Activated CD4-positive, alpha-beta memory T cell treated with anti-CD3 and anti-CD28 coated beads, Interleukin-2, amount 10 ng/mL, durations not matched to agents 7 days and 5 days (primary cell): ENCODE data around the gene IGFBP3. TPM values are rescaled to one million over a fixed set of nuclear protein-coding genes. Genes with fewer than 3 reads are reported as not detected.

Experiments
- CTCF ChIA-PET: fragments of 350-600 bp; sonication (Branson Sonifier 250); formaldehyde crosslinking; loops from one replicate; lab custom pipeline; 2021; ENCODE audit warnings: antibody characterized with exemption, inconsistent platforms; lab: Charles Lee
- POLR2A ChIA-PET: fragments of 350-600 bp; sonication (Branson Sonifier 250); formaldehyde crosslinking; loops from one replicate; lab custom pipeline; 2021; ENCODE audit warnings: antibody characterized with exemption; lab: Charles Lee
- DNase-seq: peaks from one replicate; pipeline ENCODE4 v3.0.0-alpha.2; 2020
- H3K27ac Mint-ChIP-seq: one replicate; pipeline ENCODE4 v1.8.0; 2021; ENCODE audit warnings: mild to moderate bottlenecking, mixed read lengths
- H3K27me3 Mint-ChIP-seq: one replicate; pipeline ENCODE4 v1.8.0; 2021; ENCODE audit warnings: mixed read lengths
- H3K36me3 Mint-ChIP-seq: one replicate; pipeline ENCODE4 v1.8.0; 2021; ENCODE audit warnings: low read depth, mixed read lengths
- H3K4me1 Mint-ChIP-seq: one replicate; pipeline ENCODE4 v1.8.0; 2021; ENCODE audit warnings: mixed read lengths
- H3K4me3 Mint-ChIP-seq: one replicate; pipeline ENCODE4 v1.8.0; 2021; ENCODE audit warnings: mild to moderate bottlenecking, mixed read lengths
- H3K9me3 Mint-ChIP-seq: one replicate; pipeline ENCODE4 v1.8.0; 2021; ENCODE audit warnings: mixed read lengths
- total RNA-seq, 2 experiments: library from RNA; stranded (reverse); gene quantifications; one replicate each; pipeline ENCODE4 v1.2.3, GENCODE V29; 2021

IGFBP3 gene
- total RNA-seq, 2 experiments from 2014 or later: 12.1 to 13.2 TPM

DNA sequence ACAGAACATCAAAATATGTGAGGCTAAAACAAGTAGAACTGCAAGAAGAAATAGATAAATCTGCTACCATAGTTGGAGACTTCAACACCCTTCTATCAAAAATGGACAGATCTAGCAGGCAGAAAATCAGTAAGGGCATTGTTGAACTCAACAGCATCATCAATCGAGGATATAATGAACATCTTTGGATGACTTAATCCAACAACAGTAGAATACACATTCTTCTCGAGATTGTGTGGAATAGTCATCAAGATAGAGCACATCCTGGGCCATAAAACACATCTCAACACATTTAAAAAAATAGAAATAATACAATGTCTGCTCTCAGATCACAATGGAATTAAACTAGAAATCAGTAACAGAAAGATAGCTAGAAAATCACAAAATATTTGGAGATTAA, 22.9 kb downstream of the IGFBP3 start:
- ChIA-PET CTCF (no interaction called here), POLR2A (no interaction called here)
- Mint-ChIP-seq H3K4me1 (no peaks in the 10 kb centered on the region), H3K9me3 (no peaks in the 10 kb centered on the region), H3K27me3 (peaks cover 18% of the 10 kb centered on the region), H3K27ac (no peak overlapping the region), H3K36me3 (no peaks in the 10 kb centered on the region), H3K4me3 (no peak overlapping the region)
- DNase-seq: no peak

DNA sequence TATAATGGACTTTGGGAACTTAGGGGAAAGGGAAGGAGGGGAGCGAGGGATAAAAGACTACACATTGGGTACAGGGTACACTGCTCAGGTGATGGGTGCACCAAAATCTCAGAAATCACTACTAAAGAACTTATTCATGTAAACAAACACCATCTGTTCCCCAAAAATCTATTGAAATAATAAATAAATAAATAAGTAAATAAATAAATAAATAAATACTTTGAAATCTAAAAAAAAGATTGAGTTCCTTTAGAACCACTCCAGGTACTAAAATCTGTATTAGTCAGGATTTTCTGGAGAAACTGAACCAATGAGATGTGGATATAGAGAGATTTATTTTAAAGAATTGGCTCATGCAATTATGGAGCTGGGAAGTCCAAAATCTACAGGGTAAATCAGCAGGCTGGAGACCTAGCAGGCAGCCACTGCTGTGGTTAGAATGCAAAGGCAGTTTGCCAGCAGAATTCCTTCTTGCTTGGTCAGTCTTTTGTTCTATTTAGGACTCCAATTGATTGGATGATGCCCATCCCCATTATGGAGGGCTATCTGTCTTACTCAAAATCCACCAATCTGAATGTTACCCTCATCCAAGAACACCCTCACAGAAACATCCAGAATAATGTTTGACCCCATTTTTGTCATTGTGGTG, 23.9 kb downstream of the IGFBP3 start:
- no peak for DNase-seq
- ChIA-PET POLR2A (no interaction called here), CTCF (no interaction called here)
- Mint-ChIP-seq H3K27me3 (peaks cover 18% of the 10 kb centered on the region), H3K4me3 (no peak overlapping the region), H3K9me3 (no peaks in the 10 kb centered on the region), H3K4me1 (no peaks in the 10 kb centered on the region), H3K36me3 (no peaks in the 10 kb centered on the region), H3K27ac (no peak overlapping the region)

DNA sequence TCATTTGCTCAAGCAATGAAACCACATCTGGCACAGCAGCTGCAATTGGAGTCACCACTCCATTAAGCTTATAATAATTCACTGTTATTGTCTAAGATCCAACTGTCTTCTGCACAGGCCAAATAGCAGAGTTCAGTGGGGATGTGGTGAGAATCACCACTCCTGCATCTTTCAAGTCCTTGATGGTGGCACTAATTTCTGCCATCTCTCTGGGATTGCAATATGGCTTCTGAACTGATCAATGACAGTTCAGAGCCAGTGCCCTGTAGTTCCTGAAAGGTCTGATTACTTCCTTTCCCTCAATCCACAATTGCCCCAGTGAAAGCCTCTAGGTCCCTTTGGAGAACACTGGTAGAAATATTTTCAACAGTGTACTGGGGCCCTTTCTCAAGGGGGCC, 26.4 kb downstream of the IGFBP3 start:
- Mint-ChIP-seq H3K36me3 (no peaks in the 10 kb centered on the region), H3K27ac (no peak overlapping the region), H3K4me3 (no peak overlapping the region), H3K9me3 (no peaks in the 10 kb centered on the region), H3K27me3 (peaks cover 28% of the 10 kb centered on the region), H3K4me1 (no peaks in the 10 kb centered on the region)
- DNase-seq: no peak
- ChIA-PET POLR2A (no interaction called here), CTCF (no interaction called here)

DNA sequence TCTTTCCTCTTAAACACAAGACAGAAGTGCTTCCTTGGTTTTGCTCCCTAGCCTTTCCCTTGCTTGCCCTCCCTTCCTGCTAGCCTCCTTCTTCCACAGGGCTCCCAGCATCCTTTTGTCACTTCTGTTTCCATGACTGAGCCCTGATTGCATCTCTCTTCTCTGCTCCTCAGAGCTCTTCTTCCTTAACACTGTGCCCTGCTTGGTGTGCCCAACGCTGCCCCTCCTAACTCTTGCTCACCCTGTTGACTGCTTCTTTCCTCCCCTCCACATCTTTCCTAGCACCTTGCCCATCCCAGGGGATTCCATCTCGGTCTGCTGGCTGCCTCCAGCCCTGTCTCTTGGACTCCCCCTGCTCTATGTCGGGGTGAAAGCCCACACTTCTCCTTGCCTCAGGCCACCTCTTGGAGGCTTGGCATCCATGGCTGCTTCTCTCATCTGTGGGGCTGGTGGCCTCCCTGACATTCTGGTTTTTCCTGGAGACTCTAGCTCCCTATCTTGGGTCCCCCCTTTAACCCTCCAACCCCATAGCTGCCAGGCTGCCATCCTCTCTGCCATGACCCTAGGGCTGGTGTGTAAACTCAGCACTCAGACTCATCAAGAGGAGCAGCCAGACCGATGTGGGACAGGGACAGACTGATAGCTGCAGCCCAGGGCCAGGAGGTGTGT, 26.9 kb downstream of the IGFBP3 start:
- DNase-seq: no peak
- Mint-ChIP-seq H3K36me3 (no peaks in the 10 kb centered on the region), H3K4me1 (no peaks in the 10 kb centered on the region), H3K27ac (no peak overlapping the region), H3K4me3 (no peak overlapping the region), H3K27me3 (peaks cover 33% of the 10 kb centered on the region), H3K9me3 (no peaks in the 10 kb centered on the region)
- ChIA-PET POLR2A (no interaction called here), CTCF (interaction anchor here (1.7 kb wide), 1 partner anchor 1195 kb away, joined by 4 read pairs; no protein-coding TSS in a partner anchor)

DNA sequence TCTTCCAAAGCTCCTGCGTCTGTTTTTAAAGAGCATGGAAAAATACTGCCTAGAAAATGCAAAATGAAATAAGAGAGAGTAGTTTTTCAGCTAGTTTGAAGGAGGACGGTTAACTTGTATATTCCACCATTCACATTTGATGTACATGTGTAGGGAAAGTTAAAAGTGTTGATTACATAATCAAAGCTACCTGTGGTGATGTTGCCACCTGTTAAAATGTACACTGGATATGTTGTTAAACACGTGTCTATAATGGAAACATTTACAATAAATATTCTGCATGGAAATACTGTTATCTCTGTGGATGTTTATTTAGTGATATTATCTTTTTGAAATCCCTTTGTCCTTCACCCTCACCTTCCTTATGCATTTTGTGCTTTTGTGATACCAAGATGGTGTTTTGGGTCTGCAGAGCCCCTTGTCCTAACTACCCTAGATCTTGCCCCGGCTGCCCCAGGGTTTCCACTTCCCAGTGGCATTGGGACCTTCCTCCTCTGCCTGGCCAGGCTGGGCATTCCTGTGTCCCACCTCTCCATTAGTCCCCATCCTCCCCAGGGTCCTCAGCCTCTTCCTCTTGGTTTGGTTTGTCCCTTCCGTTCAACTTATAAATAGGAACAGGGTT, 27.6 kb downstream of the IGFBP3 start:
- no peak overlapping the region for H3K27ac Mint-ChIP-seq
- CTCF ChIA-PET: interaction anchor here (1.0 to 1.7 kb wide), 3 partner anchors 9 to 1195 kb away, joined by 3 to 4 read pairs (median 4); no protein-coding TSS in a partner anchor

DNA sequence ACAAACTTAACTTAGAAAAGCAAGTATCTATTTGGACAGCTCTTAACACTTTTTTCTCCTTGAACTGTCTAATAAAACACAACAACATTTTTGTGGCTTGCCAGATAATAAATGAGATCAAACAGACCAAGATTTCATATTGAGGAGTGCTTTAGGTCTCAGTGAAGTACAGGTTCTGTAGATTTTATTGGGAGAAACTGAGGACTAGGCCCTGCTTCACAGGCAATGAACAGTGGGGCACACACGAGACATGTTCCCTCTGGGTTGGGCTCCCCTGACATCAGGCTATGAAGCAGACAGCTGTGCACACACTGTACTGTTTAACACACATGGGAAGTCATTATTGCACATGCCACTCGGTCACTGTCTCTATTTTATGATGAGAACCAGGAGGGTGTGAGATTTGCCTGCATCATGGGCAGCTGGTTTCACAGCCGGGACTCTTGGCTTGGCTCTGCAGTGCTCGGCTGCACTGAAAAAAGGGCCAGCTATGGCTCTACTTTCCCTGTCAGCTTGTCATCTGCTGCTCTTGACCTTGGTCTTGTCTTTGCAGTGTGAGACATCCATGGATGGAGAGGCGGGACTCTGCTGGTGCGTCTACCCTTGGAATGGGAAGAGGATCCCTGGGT, 28.6 kb downstream of the IGFBP3 start:
- peaks cover 40% of the 10 kb centered on the region for H3K27me3 Mint-ChIP-seq
- CTCF ChIA-PET: interaction anchor here (1.0 to 1.7 kb wide), 4 partner anchors 10 to 1196 kb away, joined by 3 to 4 read pairs (median 4); no protein-coding TSS in a partner anchor
- no peak overlapping the region for H3K27ac Mint-ChIP-seq

More for the DNA sequence above, 27.6 kb downstream of the IGFBP3 start:
- Mint-ChIP-seq H3K4me1 (no peaks in the 10 kb centered on the region), H3K9me3 (no peaks in the 10 kb centered on the region), H3K27me3 (peaks cover 35% of the 10 kb centered on the region), H3K36me3 (no peaks in the 10 kb centered on the region), H3K4me3 (no peak overlapping the region)
- DNase-seq: no peak
- POLR2A ChIA-PET: no interaction called here

DNA sequence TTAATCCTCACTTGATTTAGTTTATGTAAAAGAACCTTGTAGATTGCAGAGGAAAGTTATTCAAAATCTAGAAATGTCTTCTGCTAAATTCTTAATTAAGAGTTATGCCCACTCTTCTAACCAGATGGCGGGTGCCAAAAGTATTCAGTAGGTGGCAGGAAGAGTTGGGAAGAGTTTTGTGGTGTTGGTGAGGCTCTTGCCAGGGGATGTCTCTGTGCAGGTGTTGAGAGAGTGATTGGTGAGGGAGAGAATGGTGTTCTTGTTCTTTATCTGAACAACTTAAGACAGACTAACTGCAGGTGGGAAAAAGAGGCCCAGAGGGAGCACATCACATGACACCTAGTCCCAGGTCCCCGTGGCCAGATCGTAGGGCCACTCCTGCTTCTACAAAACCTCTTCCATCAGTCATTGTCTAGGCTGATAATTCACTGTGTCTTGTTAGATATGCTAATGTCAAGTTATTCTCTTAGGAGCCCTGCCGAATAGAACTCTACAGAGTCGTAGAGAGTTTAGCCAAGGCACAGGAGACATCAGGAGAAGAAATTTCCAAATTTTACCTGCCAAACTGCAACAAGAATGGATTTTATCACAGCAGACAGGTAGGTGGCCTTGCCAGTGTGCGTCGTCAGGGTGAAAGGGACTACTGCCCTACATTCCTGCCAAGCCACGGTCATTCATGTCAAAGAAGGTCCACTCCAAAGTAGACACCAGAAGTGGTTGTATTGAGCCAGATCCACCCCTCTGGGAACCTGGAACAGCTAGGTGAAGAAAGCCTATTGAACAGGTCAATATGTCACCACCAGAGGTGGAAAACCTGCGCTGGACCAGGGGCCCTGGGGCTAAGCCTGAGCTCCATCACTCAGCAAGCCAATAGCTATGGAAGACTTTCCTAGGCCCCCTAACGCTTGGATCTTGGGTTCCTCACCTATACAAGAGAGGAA, 29.3 kb downstream of the IGFBP3 start:
- Mint-ChIP-seq H3K27me3 (peaks cover 45% of the 10 kb centered on the region), H3K4me1 (peaks cover 2% of the 10 kb centered on the region), H3K36me3 (no peaks in the 10 kb centered on the region), H3K9me3 (no peaks in the 10 kb centered on the region), H3K27ac (no peak overlapping the region), H3K4me3 (no peak overlapping the region)
- DNase-seq: no peak
- POLR2A ChIA-PET: no interaction called here
- CTCF ChIA-PET: interaction anchor here (0.6 to 1.7 kb wide), 4 partner anchors 11 to 1218 kb away, joined by 3 to 4 read pairs (median 4); no protein-coding TSS in a partner anchor

More for the DNA sequence above, 28.6 kb downstream of the IGFBP3 start:
- no peaks in the 10 kb centered on the region for H3K9me3 Mint-ChIP-seq
- peaks cover 2% of the 10 kb centered on the region for H3K4me1 Mint-ChIP-seq
- H3K36me3 Mint-ChIP-seq: no peaks in the 10 kb centered on the region
- DNase-seq: no peak
- POLR2A ChIA-PET: no interaction called here
- no peak overlapping the region for H3K4me3 Mint-ChIP-seq

DNA sequence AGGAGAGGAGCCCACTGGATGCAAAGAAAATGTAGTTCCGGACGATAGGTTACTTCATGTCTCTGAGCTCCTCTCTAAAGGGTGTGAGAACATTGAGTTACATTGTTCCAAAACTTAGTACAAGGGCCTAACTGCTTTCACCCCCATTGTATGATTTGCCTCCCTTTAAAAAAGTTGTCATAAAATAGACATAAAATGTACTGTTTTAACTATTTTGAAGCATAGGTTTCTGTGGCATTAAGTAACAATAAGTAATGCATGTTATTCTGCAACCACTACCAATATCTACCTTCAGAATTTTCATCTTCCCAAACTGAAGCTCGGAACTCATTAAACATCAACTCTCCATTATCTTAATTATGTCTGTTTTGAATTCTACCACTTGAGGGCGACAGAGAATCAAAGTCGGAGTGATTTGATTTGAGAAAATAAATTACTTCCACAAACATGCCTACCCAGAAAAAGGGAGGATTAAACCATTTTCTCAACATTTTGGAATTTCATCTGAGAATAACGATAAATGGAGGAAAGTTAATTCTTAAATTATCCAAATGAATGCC, 30.1 kb downstream of the IGFBP3 start:
- ChIA-PET CTCF (interaction anchor here (0.6 kb wide), 1 partner anchor 1219 kb away, joined by 3 read pairs; no protein-coding TSS in a partner anchor), POLR2A (no interaction called here)
- H3K4me3 Mint-ChIP-seq: no peak overlapping the region
- H3K36me3 Mint-ChIP-seq: no peaks in the 10 kb centered on the region
- peaks cover 48% of the 10 kb centered on the region for H3K27me3 Mint-ChIP-seq
- DNase-seq: no peak
- peaks cover 2% of the 10 kb centered on the region for H3K4me1 Mint-ChIP-seq
- no peak overlapping the region for H3K27ac Mint-ChIP-seq
- H3K9me3 Mint-ChIP-seq: no peaks in the 10 kb centered on the region

DNA sequence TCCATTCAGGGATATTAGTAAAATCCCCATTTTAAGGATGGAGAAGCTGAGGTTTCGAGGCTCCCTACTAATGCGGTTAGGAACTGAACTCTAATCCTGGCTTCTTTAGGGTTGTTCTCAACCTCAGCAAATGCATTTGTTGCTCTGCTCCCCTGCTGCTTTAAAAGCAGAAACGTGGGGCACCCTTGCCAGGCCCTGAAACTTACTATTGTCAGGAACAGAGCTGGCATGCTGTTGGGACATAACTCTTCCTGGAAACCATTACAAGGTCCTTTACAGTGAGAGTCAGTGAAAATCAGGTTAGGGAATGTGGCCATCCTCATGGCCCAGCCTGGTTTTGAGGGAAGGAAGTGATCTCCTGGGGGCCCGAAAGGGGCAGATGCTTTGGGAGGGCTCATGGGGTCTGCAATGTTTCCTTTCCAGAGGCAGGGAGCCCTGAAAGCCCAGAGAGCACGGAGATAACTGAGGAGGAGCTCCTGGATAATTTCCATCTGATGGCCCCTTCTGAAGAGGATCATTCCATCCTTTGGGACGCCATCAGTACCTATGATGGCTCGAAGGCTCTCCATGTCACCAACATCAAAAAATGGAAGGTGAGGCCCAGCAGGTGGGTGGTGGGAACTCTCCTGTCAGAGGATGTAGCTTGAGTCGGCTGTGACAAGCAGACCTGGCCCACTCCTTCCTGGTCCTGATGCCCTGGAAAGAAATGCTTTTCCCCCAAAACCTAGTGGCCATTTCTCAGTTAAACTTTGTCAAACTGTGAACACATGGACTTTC, 30.8 kb downstream of the IGFBP3 start:
- Mint-ChIP-seq H3K36me3 (no peaks in the 10 kb centered on the region), H3K4me1 (peaks cover 2% of the 10 kb centered on the region), H3K4me3 (no peak overlapping the region), H3K27ac (no peak overlapping the region), H3K9me3 (no peaks in the 10 kb centered on the region), H3K27me3 (peaks cover 50% of the 10 kb centered on the region)
- DNase-seq: no peak
- CTCF ChIA-PET: no interaction called here
- POLR2A ChIA-PET: no interaction called here

DNA sequence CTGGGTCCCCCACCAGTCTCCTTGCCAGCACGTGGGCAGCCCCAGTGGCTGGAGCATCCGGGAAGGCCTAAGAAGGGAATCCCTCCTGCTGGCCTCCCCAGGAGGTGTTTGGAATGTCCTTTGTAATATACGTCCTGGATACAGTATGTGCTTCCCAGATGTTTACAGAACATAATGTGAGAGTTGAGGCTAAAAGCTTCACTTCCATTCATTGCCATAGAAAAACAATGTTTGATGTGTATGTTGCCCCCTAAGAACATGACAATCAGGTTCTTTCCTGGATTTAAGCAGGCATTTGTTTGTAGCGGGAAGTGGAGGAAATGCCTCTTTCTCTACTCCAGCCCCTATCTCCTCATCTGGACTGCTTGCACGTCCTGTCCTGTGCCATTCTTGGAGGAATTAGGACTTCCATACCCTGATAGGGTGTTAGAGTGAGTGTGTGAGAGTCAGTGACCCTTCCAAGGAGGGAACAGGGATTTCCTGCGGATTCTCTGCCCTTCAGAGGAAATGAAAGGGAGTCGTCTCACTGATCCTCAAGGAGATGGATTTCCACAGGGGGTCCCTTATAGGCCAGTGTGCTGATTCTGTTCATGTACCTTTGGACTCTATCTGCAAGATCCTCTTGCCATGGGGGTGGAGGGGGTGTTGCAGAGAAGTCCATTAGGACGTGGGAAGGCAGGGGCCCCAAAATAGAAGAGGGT, 31.6 kb downstream of the IGFBP3 start:
- peaks cover 53% of the 10 kb centered on the region for H3K27me3 Mint-ChIP-seq
- no peak overlapping the region for H3K4me3 Mint-ChIP-seq
- no peak overlapping the region for H3K27ac Mint-ChIP-seq
- H3K4me1 Mint-ChIP-seq: peaks cover 2% of the 10 kb centered on the region
- POLR2A ChIA-PET: no interaction called here
- no peaks in the 10 kb centered on the region for H3K36me3 Mint-ChIP-seq
- H3K9me3 Mint-ChIP-seq: no peaks in the 10 kb centered on the region
- DNase-seq: no peak
- CTCF ChIA-PET: no interaction called here

DNA sequence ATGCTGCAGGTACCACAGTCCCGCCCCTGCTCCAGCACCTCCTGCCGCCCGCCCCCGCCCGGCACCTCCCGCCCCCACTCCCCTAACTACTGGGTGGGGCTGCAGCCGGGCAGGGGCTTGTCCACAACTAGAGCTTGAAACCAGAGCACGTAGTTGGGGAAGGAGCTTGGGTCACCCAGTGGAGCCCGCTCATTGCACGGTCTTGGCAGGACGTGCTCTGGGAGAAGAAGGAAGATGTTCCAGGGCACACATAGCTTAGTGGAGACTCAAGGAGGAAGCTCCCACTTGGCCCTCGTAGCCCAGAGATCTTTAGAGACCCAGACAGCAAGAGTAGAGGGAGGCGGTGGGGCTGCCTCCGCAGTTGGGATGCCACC, 32.1 kb downstream of the IGFBP3 start:
- Mint-ChIP-seq H3K36me3 (no peaks in the 10 kb centered on the region), H3K27ac (no peak overlapping the region), H3K27me3 (peaks cover 55% of the 10 kb centered on the region), H3K9me3 (no peaks in the 10 kb centered on the region), H3K4me3 (no peak overlapping the region), H3K4me1 (peaks cover 2% of the 10 kb centered on the region)
- DNase-seq: no peak
- CTCF ChIA-PET: no interaction called here
- POLR2A ChIA-PET: no interaction called here
